ELR (cell line): ENCODE data around the gene STRA8.
"Not testable (repeated sequence)": the region's sequence is repeated elsewhere in the genome, so short reads cannot be mapped to it uniquely, and the experiment has no call there.

Experiments used
- DNase-seq: peaks from one replicate; pipeline ENCODE4 v3.0.0-alpha.2; 2015; ENCODE audit warnings: low read depth

Gene STRA8

DNA sequence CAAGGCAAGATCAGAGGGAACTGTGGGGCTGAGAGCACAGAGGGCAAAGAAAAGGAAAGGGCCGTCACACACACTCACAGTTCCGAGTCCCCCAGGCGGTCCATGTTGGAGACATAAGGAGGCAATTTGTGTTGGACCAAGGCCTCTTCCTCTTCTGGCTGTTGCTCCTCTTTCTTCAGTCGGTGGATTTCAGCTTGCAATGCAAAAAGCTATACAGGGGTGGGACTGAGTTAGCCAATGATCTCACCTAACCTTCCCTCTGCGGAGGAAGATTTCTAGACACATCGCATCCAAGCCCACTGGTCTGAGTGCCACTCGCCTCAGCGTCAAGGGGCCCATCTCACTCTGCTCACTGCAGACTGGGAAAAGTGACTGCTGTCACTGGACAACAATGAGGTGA, 27.8 kb upstream of the STRA8 start:
- DNase-seq, result no peak

DNA sequence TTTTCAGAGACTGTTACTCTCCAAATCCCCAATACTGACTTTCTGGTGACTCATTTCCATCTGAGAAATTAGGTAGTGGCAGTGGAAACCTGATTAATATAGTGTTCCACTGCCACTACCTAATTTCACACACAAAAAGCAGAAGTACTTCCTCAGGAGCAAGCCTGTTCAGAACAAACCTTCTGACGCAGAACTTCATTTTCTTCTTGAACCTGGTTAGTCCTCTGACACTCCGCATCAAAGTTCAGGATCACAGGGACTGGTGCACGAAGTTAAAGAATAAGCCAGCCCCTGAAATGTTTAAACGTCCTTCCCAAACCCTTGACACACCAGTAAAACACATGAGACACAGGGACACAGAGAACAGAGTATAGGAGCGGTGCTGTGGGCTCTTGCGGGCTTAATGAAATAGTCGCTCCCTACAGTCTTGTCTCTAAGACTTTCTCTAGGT, 26.7 kb upstream of the STRA8 start:
- no peak for DNase-seq

GRCh38 chr7:135207406-135208101, 26.1 kb upstream of the STRA8 start:
- DNase-seq, result no peak

GRCh38 chr7:135208102-135208793, 25.4 kb upstream of the STRA8 start:
- DNase-seq, result no peak

DNA sequence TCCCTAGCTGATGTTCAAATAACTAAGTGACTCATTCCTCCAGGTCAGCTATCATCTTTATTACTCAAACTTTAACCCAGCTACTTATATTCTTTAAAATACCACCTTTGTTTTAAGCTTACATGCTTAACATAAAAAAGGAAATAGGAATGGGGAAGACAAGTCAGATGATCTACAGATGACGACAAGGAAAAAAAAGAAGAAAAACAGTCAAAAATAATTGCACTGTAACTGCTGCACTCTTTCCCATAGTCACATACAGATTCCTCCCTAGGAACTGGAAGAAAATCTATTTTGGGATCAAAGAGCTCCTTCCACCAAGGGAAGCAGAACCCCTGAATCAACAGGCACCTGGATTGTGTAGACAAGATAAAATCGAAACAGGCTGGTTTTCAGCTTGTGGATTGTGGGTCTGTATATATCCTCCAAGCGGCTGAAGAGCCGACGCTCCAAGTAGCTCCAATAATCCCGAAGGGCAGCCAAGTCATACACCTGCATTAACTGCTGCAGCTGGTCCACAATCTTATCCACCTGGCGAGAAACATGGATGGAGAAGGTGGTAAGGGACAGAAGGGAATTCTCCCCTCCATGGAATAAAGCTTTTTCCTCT, 24.3 kb upstream of the STRA8 start:
- no peak for DNase-seq

DNA sequence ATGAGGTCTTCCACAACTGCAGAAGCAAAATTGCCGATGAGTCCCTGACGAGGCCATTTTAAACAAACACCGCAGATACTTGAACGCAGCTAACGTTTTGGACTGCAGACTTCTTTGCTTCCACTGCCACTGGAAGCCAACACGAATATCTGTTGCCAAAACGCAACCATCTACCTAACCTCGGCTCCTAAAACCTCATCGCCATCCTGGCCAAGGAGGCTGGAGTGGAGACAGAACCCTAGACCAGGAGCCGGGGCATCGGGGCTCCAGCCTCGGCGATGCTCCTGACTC, 22.8 kb upstream of the STRA8 start:
- peak; percentile 26 for DNase-seq

GRCh38 chr7:135211179-135211945, 22.3 kb upstream of the STRA8 start, which contains the start of gene WDR91:
TSS of gene WDR91 (minus strand) at chr7:135211526. CDS start at chr7:135211502, 24 bp downstream.
- DNase-seq, result peak; percentile 87

DNA sequence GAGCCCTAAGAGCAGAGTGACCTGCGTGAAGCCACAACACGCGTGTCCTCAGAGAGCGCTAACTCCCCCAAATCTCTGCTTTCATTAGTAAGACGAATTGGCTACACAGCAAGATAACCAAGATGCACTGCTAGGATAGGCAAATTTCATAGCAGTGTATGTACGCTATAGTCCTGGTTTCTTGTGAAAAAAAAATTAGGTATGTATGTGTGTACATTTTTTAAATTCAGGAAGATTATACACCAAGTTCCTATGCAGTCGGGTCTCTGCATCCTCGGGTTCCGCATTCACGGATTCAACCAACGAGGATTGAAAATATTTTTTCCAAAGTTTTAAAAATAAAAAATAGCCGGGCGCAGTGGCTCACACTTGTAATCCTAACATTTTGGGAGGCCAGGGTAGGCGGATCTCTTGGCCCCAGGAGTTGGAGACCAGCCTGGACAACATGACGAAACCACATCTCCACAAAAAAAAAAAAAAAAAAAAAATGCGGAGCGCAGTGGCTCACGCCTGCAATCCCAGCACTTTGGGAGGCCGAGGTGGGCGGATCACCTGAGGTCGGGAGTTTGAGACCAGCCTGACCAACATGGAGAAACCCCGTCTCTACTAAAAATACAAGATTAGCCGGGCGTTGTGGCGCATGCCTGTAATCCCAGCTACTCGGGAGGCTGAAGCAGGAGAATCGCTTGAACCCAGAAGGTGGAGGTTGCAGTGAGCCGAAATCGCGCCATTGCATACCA, 21.5 kb upstream of the STRA8 start:
- peak; percentile 20 for DNase-seq

GRCh38 chr7:135213831-135214230, 19.8 kb upstream of the STRA8 start:
- DNase-seq, result no peak

DNA sequence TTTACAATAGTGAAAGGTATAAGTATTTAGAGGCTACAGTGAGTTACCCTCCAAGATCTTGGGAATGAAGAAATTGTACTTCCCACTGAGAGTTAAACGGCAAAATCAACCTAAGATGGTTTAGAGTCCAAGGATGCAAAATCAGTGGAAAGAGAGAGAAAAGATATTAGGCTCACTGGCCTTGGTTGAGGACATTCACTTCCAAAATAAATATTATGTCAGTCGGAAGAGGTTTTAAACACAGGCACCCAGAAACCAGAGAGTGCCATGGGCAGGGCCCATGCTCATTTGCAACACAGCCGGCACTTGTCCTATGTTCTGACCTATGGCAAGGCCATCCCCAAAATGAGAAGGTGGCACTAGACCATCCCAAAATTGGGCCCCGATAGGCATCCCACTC, 18.5 kb upstream of the STRA8 start:
- no peak for DNase-seq

DNA sequence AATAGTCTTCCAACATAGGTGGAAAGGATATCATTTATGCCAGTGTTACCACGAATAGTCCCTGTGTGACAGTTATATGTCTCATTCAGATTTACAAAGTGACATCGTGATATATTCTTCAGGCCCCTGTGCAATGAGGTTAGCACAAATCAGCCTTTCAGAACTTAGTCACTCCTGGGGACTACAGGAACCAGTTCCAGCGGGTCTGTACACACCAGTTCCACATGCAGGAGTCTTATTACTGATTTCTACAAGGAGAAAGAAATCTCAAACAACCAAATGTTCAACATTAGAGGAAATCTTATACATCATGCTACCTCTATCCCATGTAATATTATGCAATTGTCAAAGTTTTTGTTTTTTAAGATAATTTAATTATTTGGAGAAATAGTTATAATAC, 17.9 kb upstream of the STRA8 start:
- no peak for DNase-seq

DNA sequence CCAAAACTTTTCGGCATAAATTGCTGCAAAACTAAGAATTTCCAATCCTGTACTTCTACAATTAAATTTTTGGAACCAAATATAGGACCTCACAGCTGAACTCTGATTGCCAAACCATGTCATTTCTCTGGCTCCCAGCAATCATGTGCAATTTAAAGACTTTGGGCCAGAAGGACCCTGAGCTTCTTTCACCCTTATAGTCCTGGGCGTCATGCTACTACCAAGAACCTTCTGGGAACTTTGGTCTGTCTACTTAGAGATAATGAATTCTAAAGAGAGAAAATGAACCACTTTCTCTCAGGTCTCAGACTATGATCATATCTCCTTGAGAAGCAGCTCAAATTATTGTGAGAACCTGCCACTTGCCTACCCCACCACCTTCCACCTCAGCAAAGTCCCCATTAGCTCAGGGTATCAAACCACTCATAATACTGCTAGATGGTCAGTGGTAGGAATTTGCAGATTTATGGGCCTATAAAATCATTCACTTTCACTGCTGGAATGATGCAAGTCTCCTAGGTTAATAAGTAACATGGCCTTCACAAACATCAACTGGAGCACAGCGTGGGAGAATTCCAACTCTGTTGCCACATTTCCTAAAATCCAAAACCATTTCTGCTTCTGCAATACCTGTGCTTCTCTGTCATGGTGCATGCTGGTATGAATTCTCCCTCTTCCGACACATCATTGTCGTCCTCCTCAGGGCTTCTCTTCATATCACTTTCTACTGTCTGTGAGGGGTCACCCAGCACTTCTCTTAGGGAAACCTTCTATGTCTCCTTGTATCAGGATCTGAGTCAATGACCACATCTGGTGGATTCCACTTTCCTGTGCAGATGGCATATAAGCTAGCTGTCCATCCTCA, 15.8 kb upstream of the STRA8 start:
- no peak for DNase-seq

DNA sequence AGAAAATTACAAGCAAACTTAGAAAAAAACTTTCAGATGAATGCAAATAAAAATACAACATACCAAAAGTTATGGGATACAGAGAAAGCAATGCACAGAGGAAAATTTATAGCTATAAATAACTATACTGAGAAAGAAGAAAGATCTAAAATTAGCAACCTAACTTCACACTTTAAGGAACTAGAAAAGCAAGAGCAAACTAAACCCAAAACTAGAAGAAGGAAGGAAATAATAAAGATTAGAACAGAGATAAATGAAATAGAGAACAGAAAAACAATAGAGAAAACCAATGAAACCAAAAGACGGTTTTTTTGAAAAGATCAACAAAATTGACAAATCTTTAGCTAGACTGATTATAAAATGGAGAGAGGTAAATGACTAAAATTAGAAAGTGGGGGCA, 9.6 kb upstream of the STRA8 start:
- DNase-seq, result no peak

- no peak for DNase-seq
These were observed 2.0 kb upstream of the STRA8 start for GRCh38 chr7:135231686-135232085.

DNA sequence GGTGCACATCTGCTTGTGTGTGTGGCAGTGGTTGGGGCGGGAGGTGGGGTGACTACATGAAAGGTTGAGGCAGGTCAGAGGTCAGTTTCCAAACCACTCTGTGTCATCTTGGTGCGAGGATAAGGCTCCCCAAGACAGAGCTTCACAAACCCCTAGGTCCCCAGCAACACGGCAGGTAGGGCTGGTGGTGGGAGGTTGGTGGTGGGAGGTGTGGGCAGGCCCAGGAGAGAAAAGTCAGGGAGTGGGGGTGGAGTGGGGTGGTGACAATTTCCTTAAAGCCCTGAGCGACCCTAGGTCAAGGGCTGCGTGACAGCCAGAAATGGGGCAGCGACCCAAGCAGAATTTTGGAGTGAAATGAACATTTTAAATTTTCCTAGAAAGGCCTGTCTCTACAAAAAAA, 1.6 kb upstream of the STRA8 start:
- no peak for DNase-seq

- peak; percentile 12 for DNase-seq
These were observed 918 bp upstream of the STRA8 start for GRCh38 chr7:135232720-135233119.

- not testable (repeated sequence) for DNase-seq
These were observed 457 bp downstream of the STRA8 start for GRCh38 chr7:135234095-135234494.

DNA sequence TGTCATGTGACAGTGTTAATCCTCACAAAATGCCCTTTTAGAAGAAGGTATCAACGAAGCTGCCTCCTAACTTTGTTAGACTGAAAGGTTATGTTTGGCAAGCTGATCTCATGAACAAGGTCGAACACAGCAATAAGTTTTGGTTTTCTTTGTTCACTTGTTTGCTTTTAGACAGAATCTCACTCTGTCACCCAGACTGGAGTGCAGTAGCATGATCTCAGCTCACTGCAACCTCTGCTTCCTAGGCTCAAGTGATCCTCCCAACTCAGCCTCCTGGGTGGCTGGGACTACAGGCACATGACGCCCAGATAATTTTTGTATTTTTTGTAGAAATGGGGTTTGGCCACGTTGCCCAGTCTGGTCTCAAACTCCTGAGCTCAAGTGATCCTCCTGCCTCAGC, 1.1 kb downstream of the STRA8 start:
- no peak for DNase-seq

- DNase-seq, result no peak
These were observed 2.2 kb downstream of the STRA8 start for GRCh38 chr7:135235841-135236240.

GRCh38 chr7:135236727-135237126, 3.1 kb downstream of the STRA8 start:
- DNase-seq, result no peak

GRCh38 chr7:135238112-135238744, 4.6 kb downstream of the STRA8 start:
- no peak for DNase-seq
